HG03196 (cell line): ENCODE measurements around the gene SYT3.
"Not testable (repeated sequence)": the region's sequence is repeated elsewhere in the genome, so short reads cannot be mapped to it uniquely, and the experiment has no call there.

Experiments
- ATAC-seq: cut with Tn5 transposase; IDR thresholded peaks from one replicate; pipeline ENCODE4 v1.9.1; 2021; ENCODE audit not compliant: unreplicated experiment

SYT3 gene

GRCh38 chr19:50640368-50640767 lies 687 bp upstream of the SYT3 start:
- ATAC-seq = no peak

- ATAC-seq = no peak
Observed at GRCh38 chr19:50638600-50638999, 1.1 kb downstream of the SYT3 start.

DNA sequence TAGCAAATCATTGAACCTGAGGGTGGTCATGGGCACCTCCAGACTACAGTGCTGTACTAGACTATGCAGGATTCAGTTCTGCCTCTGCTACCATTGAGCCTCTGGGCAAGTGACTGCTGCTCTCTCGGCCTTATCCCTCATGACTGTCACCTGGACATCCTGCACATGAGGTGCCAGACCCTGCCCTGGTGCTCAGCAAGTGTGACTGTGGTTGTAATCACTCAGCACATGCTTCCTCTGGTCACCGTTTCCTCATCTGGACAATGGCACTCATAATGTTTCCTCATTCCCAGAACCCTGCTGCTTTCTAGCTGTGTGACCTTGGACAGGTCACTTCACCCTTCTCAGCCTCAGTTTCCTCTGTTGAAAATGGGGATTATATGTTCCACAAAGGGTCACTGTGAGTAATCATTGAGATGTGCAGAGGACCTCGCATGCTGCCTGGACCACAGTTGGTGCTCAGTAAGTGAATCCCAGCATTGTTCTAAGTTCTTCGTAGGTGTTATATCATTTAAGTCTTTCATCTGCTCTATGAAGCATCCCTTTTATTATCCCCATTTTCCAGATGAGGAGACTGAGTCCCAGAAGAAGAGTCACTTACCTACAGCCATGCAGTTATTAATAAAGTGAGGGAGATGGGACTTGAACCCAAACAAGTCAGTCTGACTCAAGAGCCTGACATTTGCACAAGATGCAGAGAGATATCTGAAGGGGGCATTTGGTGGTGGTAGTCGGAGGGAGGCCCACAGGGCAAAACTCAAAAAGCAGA lies 3.2 kb downstream of the SYT3 start:
- no peak for ATAC-seq

- no peak for ATAC-seq
Observed at GRCh38 chr19:50633973-50634372, 5.7 kb downstream of the SYT3 start.

- no peak for ATAC-seq
Observed at GRCh38 chr19:50633359-50633758, 6.3 kb downstream of the SYT3 start.

DNA sequence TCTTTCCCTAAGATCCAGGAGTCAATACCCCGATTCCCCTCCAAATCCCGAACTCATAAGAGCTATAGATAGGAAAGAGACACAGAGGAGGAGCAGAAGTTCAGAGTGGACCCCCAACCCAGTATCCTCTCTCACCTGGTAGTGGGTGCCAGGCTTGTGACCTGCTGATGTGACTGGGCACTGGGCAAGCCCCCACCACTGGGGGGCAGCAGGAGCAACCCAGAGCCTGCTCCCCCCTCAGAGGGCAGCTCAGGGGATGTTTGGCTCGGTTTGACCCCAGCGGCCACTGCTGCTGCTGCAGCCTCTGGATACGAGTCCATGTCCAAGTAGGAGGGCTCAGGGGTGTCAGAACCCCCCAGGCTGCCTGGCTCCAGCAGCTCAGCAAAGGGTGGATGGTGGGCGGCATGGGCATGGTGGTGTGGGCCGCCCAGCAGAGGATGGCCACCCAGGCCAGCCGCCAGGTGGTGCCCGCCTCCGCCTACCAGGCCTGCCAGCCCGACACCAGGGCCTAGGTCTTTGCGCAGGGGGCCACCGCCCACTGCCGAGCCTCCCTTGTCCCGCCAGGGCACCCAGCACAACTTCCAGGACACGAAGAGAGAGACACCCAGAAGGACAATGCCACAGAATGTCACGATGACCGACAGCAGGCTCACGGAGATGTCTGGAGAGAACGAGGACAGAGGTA lies 7.4 kb downstream of the SYT3 start:
- ATAC-seq = no peak

DNA sequence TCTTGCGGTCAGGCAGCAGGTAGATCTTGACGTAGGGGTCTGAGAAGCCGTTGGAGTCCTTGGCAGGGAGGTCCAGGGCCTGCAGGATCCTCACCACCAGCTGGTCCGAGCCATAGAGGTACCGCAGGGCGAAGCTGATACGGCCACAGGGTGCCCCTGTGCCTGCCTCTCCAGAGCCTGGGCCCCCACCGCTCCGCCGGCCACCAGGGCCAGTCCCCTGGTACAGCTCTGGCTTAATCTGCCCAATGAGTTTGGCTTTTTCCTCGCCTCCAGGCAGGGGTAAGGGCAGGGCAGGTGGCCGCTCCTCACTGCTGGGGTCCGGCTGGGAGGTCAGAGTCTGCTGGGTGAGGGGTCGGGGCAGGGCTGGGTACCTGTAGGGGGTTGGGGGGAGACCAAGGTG lies 9.9 kb downstream of the SYT3 start:
- ATAC-seq = no peak

GRCh38 chr19:50629194-50629593 lies 10.5 kb downstream of the SYT3 start:
- ATAC-seq = no peak

DNA sequence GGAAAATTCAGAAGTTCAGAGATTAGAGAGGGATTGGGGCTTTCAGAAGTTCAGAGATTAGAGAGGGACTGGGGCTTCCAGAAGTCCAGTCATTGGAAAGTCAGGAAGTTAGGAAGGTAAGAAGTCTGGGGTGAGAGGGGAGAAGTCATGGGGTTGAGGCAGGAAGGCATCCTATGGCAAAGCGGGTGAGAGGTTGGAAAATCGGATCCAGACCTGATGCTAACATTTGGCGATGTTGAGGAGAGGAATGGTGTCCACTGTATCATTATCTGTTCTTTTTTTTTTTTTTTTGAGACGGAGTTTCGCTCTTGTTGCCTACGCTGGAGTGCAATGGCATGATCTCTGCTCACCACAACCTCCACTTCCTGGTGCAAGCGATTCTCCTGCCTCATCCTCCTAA lies 11.1 kb downstream of the SYT3 start:
- no peak for ATAC-seq

DNA sequence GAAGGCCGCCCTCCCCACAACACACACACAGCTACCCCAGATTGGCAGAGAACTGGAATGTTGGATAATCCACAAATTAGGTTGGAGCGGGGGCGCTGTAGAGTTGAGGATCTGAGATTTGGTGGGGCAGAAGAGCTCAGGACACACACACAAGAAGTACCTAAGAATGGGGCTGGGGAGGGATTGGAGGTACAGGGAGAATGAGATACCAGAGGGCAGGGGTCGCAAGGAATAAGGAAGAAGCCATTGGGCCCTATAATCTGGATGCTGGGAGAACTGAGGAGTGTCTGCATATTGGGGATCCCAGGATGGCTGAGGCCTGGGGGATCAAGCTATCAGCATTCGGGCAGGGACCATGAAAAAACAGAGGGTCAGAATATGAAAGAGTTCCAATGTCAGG lies 11.5 kb downstream of the SYT3 start:
- no peak for ATAC-seq

- ATAC-seq = no peak
Observed at GRCh38 chr19:50626795-50627194, 12.9 kb downstream of the SYT3 start.

DNA sequence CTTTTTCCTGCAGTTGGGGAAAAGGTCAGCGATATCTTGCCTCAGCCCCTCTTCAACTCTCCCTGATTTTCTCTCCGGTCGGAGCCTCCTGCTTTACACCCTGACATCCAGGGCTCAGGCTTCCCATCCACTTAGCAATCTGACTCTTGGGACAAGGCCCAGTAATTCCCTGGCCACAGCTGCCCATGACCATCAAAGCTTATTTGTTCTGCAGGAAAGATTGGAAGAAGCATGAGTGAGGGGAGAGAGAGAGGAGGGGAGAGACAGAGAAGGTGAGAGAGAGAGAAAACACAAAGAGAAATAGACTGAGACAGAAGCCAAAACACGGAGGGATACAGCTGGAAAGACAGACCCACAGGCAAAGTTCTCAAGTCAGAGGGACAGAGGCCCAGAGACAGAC lies 13.7 kb downstream of the SYT3 start:
- ATAC-seq = no peak

- no peak for ATAC-seq
Observed at GRCh38 chr19:50624949-50625600, 14.6 kb downstream of the SYT3 start.

- not testable (repeated sequence) for ATAC-seq
Observed at GRCh38 chr19:50620394-50620906, 19.2 kb downstream of the SYT3 start.

- ATAC-seq = not testable (repeated sequence)
Observed at GRCh38 chr19:50619184-50619583, 20.5 kb downstream of the SYT3 start.

GRCh38 chr19:50618379-50618778 lies 21.3 kb downstream of the SYT3 start:
- ATAC-seq = not testable (repeated sequence)

- not testable (repeated sequence) for ATAC-seq
Observed at GRCh38 chr19:50612504-50613404, 26.9 kb downstream of the SYT3 start.

DNA sequence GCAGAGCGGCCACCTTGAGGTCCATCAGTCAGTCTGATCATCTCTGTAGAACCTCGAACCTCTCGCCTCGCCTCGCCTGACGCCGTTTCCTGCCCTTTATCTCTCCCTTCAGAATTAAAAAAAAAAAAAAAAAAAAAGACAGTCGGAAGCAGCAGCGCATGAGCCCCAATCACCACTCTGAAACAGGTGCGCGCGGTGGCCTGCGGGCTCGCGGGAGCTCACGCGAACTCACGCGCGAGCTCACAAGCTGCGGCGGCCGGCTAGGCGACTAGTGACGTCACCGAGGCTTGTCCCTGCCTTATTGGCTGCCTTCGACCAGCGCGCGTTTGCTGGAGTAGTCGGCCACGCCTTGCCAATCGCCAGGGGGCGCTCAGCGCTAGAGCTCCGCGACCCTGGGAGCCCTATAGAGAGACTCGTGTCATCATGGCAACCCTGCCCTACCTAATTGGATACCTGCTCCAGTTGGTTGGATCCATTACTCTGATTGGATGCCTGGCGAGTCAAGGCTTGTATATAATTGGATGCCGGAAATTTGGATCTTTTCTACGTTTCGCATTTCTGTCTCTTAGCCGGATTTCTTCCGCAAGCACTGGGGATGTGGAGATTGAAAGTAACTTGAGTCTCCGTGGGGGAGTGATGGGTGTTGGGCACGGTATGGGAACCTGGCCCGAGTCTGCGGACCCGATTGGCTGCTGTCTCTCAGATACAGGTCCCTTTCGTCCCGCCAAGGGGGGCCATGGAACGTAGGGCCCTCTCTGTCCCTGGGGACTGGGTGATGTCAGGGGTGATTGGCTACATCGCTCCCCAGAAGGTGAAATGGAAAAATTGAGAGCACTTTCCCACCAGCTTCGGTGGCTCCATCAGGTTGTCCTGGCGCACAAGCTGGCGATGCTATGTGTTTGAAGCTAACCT lies 31.6 kb downstream of the SYT3 start:
- ATAC-seq = no peak

DNA sequence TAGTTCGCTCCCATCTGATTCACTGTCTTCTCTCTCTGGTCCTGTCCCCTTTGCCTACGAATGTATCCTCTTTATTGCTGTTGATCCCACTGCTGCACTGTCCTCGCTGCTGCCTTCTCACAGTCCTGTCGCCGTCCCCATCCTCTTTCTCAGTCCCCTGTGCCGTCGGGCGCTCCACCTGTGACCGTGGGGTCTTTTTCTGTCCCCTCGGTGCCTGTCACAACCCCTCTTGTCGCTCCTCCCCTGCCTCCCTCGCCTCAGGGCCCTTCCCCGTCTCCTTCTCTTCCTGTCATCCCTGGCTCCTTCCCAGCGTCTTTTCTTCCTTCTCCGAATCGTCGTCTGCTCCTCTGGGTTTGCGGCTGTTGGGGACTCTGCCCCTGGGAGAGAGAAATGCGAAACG lies 32.3 kb downstream of the SYT3 start:
- ATAC-seq = no peak
